Lower leg skin (tissue), 3 donors: ENCODE results near the gene EFTUD2.

Source experiments
- CTCF ChIP-seq, 3 donors: fragments of 450-650 bp; IDR thresholded peaks; one replicate each; pipeline ENCODE4 v1.5.1; 2016; ENCODE audit warnings: antibody characterized with exemption in 3 of 3, mild to moderate bottlenecking in 3 of 3, moderate library complexity in 2 of 3
- POLR2A ChIP-seq, 2 donors: fragments of 450-650 bp; IDR thresholded peaks; one replicate each; pipeline ENCODE4 v1.6.1; 2016 to 2017; ENCODE audit warnings: antibody characterized with exemption in 2 of 2, mild to moderate bottlenecking in 1 of 2, moderate library complexity in 1 of 2

DNA sequence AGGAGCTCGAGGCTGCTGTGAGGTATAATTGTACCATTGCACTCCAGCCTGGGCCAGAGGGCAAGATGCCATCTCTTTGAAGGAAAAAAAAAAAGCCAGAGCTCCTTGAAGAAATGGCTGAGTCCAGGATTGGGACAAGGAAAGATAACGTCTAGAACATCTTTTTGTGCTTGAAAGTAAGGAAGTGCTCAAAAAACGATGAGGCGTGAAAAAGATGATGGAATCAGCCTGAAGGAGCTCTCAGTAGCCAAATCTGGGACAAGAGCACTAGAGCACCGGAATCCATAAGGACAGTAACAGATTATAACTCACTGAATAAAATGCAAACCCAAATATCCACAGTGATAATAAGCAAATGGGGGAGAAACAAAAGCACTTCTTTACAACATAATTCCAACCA is 22.1 kb downstream of the EFTUD2 start:
- TF ChIP-seq CTCF (IDR thresholded peaks at IDR 0.05) (no peak), POLR2A (IDR thresholded peaks at IDR 0.05) (no peak)
